A673 (cell line): ENCODE data around the gene NEURL1.

ENCODE experiments used
- EZH2 ChIP-seq: fragments of 200-600 bp; sonication (generic); IDR thresholded peaks from 2 replicates; pipeline ENCODE4 v1.6.1; 2017; ENCODE audit warnings: borderline replicate concordance, low read depth, mild to moderate bottlenecking, mixed read lengths, antibody characterized with exemption, low read length; ENCODE audit not compliant: poor library complexity, severe bottlenecking
- TF ChIP-seq, protein P1 (sequence below): fragments of 300-800, 200-600 bp; sonication (generic); conservative IDR thresholded peaks from 2 replicates; pipeline ENCODE4 v1.5.1; 2017; ENCODE audit warnings: low read depth, mild to moderate bottlenecking, antibody characterized with exemption, low read length, moderate library complexity, mixed read lengths

DNA sequence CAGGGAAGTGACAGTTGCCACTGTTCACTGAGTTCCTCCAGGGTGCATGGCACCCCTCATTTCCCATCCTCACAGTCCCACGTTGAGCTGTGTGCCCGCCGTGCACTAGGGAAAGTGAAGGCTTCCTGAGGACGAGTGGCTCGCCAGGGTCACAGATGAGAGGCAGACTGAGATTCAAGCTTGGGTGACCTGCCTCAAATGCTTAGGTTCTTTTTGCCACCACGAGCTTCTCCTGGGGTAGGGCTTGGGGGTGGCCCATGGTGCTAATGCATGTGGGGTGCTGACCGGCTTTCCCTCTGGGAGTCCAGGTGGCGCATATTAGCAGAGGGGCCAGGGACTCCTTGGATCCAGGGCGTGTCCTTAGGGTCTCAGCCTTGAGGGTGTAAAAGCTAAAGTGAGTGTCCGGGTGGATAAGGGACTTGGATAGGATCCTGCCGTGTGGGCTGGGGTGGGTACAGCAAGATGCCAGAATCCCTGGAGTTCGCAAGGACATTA is 43.3 kb upstream of the NEURL1 start:
- TF ChIP-seq, protein P1, sequence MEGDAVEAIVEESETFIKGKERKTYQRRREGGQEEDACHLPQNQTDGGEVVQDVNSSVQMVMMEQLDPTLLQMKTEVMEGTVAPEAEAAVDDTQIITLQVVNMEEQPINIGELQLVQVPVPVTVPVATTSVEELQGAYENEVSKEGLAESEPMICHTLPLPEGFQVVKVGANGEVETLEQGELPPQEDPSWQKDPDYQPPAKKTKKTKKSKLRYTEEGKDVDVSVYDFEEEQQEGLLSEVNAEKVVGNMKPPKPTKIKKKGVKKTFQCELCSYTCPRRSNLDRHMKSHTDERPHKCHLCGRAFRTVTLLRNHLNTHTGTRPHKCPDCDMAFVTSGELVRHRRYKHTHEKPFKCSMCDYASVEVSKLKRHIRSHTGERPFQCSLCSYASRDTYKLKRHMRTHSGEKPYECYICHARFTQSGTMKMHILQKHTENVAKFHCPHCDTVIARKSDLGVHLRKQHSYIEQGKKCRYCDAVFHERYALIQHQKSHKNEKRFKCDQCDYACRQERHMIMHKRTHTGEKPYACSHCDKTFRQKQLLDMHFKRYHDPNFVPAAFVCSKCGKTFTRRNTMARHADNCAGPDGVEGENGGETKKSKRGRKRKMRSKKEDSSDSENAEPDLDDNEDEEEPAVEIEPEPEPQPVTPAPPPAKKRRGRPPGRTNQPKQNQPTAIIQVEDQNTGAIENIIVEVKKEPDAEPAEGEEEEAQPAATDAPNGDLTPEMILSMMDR, result no peak
- TF ChIP-seq EZH2, result no peak
